Bladder microvascular endothelial cell (primary cell): ENCODE results near the gene OR2T10. TPM values are rescaled to one million over a fixed set of nuclear protein-coding genes. Genes with fewer than 3 reads are reported as not detected.

Experiments
- total RNA-seq: library from RNA; depleted of rRNA; stranded (reverse); fragments of >200 nt; gene quantifications from 2 replicates; pipeline ENCODE4 v1.2.3, GENCODE V29; 2014

OR2T10 gene
- total RNA-seq: not detected in 2 replicates

GRCh38 chr1:248597589-248597988 lies at the start of gene OR2T10:
TSS of gene OR2T10 (minus strand) at chr1:248597700. CDS start at chr1:248593768, 3,932 bp downstream.

GRCh38 chr1:248645178-248645577 lies 47.7 kb upstream of the OR2T10 start, which contains the start of gene OR2T35:
TSS of gene OR2T35 (minus strand) at chr1:248645278. CDS start at chr1:248639258, 6,020 bp downstream.

GRCh38 chr1:248634991-248635390 lies 37.5 kb upstream of the OR2T10 start, which contains the start of gene OR2T11:
TSS of gene OR2T11 (minus strand) at chr1:248635091. CDS start at chr1:248627128, 7,963 bp downstream.

GRCh38 chr1:248574657-248575056 lies 22.8 kb downstream of the OR2T10 start, which contains the start of gene OR2T34:
TSS of gene OR2T34 (minus strand) at chr1:248574757. CDS start at chr1:248574757, 0 bp downstream.

GRCh38 chr1:248562672-248563071 lies 34.8 kb downstream of the OR2T10 start, which contains the start of gene OR2T29:
TSS of gene OR2T29 (minus strand) at chr1:248562772. CDS start at chr1:248559491, 3,281 bp downstream.

Other genes with a start within 250 kb of the OR2T10 start
- gene OR14C36, start 248.9 kb downstream of the OR2T10 start, total RNA-seq: not detected in 2 replicates
- not detected in 2 replicates for gene OR2T4, start 236.0 kb downstream of the OR2T10 start, total RNA-seq
- not detected in 2 replicates for gene OR2T6, start 222.0 kb downstream of the OR2T10 start, total RNA-seq
- gene OR2T1, start 194.7 kb downstream of the OR2T10 start, total RNA-seq: not detected in 2 replicates
- gene OR2T2, start 152.1 kb downstream of the OR2T10 start, total RNA-seq: not detected in 2 replicates
- not detected in 2 replicates for gene OR2T3, start 124.3 kb downstream of the OR2T10 start, total RNA-seq
- gene OR2T5, start 109.1 kb downstream of the OR2T10 start, total RNA-seq: not detected in 2 replicates
- not detected in 2 replicates for gene OR2G6, start 89.6 kb downstream of the OR2T10 start, total RNA-seq
- not detected in 2 replicates for gene OR2T29, start 34.9 kb downstream of the OR2T10 start, total RNA-seq
- not detected in 2 replicates for gene OR2T34, start 22.9 kb downstream of the OR2T10 start, total RNA-seq
- gene OR2T11, start 37.4 kb upstream of the OR2T10 start, total RNA-seq: not detected in 2 replicates
- gene OR2T35, start 47.6 kb upstream of the OR2T10 start, total RNA-seq: not detected in 2 replicates
- not detected in 2 replicates for gene OR2T27, start 57.8 kb upstream of the OR2T10 start, total RNA-seq
- not detected in 2 replicates for gene OR14I1, start 105.1 kb upstream of the OR2T10 start, total RNA-seq
- not detected in 2 replicates for gene LYPD8, start 158.1 kb upstream of the OR2T10 start, total RNA-seq
- 21.5 and 26.3 TPM in 2 replicates for gene SH3BP5L, start 228.2 kb upstream of the OR2T10 start, total RNA-seq
- 13.8 and 18.9 TPM in 2 replicates for gene ZNF672, start 240.5 kb upstream of the OR2T10 start, total RNA-seq